LoVo (cell line): Measurements from ENCODE around the gene STYXL1.

Experiments
- DNase-seq: peaks from one replicate; pipeline ENCODE4 v3.0.0-alpha.2; 2016; ENCODE audit warnings: low spot score

The STYXL1 gene

DNA sequence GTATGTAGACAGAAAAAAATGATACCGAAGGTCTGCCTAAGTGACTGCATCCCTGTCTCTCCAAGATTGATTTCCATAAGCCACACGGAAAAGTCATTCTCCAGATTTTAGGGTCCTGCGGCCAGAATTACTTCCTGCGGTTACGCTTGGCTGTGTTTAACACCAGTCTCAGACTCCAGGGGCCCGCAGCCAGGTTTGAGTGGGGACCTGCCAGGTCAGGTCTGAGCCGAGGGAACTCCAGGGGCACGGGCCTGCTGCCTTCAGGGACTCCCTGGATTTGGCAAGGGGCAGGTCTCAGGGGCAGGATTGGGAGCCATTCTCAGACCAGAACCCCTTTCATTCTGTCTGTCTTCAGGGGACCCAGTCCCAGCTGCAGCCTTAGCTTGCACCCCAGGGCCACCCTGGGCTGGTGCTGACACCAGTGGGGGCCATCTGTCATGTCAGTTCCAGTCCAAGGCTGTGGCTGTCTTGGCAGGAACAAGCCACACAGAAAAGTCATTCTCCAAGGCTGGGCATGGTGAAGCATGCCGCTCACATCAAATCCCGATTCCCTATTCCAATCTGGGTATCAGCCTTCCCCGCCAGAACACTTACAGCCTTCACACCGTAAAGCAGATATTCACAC lies 92.4 kb downstream of the STYXL1 start:
- no peak for DNase-seq

DNA sequence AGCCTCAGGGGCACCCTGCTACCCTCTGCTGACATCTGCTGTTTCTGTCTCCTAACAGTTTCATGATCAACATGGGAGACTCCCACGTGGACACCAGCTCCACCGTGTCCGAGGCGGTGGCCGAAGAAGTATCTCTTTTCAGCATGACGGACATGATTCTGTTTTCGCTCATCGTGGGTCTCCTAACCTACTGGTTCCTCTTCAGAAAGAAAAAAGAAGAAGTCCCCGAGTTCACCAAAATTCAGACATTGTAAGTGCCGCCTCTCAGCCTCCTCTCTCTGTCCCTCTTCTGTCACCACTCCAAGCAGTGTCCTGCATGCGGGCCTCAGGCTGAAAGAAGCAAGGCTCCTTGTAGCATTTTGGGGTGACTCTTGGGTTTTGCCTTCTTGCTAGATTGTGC lies 93.9 kb downstream of the STYXL1 start:
- DNase-seq = no peak

DNA sequence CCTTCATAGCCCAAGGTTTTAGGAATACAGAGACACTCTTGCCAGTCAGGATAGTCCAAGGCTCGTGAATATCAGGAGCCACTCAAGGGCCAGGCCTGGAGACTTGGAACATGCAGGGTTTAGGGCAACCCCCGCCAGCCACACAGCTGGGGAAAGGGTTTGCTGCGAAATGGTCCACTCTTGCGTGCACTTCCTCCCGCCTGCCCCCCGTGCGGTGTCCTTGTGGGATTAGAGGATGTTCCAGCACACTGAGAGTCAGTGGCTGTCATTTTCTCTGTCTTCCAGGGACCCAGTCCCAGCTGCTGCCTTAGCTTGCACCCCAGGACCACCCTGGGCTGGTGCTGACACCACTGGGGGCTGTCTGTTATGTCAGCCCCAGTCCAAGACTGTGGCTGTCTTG lies 94.4 kb downstream of the STYXL1 start:
- DNase-seq = no peak

DNA sequence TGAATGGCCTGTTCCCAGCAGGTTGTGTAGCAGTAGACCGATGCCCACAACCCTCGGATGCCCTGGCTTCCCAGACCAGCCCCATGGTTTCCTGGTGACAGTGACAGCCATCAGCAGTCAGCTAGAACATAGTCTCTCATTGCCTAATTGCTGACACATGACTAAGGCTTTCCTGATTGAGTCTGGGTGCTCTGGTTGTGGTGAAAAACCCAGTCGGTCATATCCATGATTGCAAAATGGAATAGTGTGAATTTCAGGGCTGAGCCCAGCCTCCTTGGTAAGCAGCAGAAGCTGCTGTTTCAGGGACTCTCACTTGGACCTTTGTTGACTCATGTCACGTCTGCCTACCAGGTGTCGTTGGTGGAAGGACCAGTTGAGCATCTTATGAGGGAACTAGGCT lies 96.3 kb downstream of the STYXL1 start:
- DNase-seq = no peak

DNA sequence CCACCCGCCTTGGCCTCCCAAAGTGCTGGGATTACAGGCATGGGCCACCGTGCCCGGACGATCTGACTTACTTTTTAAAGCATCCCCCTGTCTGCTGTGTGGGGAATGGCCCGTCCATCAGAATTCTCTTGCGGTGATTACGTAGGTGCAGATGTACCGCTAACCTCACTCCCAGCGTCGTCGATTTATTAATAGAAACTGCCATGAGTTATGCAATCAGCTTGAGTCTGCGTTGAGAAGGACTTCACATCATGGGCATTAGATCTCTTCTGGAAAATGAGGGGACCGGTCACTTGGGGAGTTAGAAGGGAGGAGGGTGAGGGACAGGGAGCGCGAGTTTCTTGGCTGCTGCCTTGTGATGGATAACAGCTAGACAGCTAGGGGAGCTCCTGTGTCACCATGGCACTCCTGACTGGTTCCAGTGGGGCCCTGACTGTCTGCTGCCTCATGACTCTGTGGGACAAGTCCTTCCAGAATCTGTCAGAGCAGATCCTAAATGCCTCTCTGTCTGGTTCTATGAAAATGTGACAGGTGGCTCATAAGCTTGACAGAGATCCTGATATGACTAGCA lies 97.6 kb downstream of the STYXL1 start:
- DNase-seq = no peak

DNA sequence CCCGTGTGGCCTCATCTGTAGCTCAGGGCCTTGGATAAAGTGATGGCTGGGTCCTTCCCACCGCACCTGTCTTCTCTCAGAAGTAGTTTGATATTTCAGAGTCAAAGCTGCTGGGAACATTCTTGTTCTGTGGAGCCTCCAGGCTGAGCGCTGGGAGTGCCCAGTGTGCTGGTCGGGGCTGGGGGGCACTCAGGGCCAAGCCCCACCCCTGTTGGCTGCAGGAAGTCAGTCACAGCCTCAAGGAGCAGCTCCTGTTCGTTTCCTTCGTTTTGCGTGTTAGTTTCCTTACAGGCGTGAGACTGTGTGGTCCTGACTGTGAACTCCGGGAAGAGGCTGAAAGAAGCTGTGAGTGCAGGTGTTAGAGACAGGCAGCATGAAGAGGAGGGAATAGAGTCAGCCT lies 99.6 kb downstream of the STYXL1 start:
- DNase-seq = no peak
